Smooth muscle cell (in vitro differentiated cells): ENCODE measurements around the gene ATG2A. TPM values are rescaled to one million over a fixed set of nuclear protein-coding genes. Genes with fewer than 3 reads are reported as not detected.
A peak's percentile ranks its signal among the peaks of the same experiment; 100 is the strongest.

Experiments used
- DNase-seq: peaks from one replicate; lab custom pipeline; 2025; ENCODE audit not compliant: unreplicated experiment; lab: John Stamatoyannopoulos, UW
- H2AFZ ChIP-seq: fragments of 200-600 bp; sonication (generic); 2 replicates; pipeline ENCODE4 v1.6.0; 2016; ENCODE audit warnings: antibody characterized with exemption, low read depth, mild to moderate bottlenecking
- H3F3A ChIP-seq: fragments of 200-600 bp; sonication (generic); 2 replicates; pipeline ENCODE4 v1.6.0; 2017; ENCODE audit warnings: antibody characterized with exemption, low read depth
- H3K27ac ChIP-seq: fragments of 200-600 bp; sonication (generic); 2 replicates; pipeline ENCODE4 v1.5.1; 2016; ENCODE audit warnings: low read depth, mild to moderate bottlenecking
- H3K27me3 ChIP-seq: fragments of 200-600 bp; sonication (generic); 2 replicates; pipeline ENCODE4 v1.6.1; 2016; ENCODE audit warnings: low read depth, mild to moderate bottlenecking
- H3K36me3 ChIP-seq: fragments of 200-600 bp; sonication (generic); 2 replicates; pipeline ENCODE4 v1.5.1; 2016; ENCODE audit warnings: low read depth
- H3K4me1 ChIP-seq: fragments of 200-600 bp; sonication (generic); 2 replicates; pipeline ENCODE4 v1.5.1; 2016; ENCODE audit warnings: low read depth
- H3K4me2 ChIP-seq: fragments of 200-600 bp; sonication (generic); 2 replicates; pipeline ENCODE4 v1.6.0; 2016; ENCODE audit warnings: mild to moderate bottlenecking
- H3K4me3 ChIP-seq: fragments of 200-600 bp; sonication (generic); 2 replicates; pipeline ENCODE4 v1.5.1; 2016; ENCODE audit warnings: mild to moderate bottlenecking
- H3K79me2 ChIP-seq: fragments of 200-600 bp; sonication (generic); 2 replicates; pipeline ENCODE4 v1.6.0; 2016; ENCODE audit warnings: low read depth, mild to moderate bottlenecking
- H3K9ac ChIP-seq: fragments of 200-600 bp; sonication (generic); 2 replicates; pipeline ENCODE4 v1.6.0; 2016; ENCODE audit warnings: low read depth
- H3K9me3 ChIP-seq: fragments of 200-600 bp; sonication (generic); replicated peaks from 2 replicates; pipeline ENCODE4 v1.5.1; 2016; ENCODE audit warnings: low read depth
- H4K20me1 ChIP-seq: fragments of 200-600 bp; sonication (generic); 2 replicates; pipeline ENCODE4 v1.6.0; 2016; ENCODE audit warnings: low read depth
- CTCF ChIP-seq: fragments of 200-600 bp; sonication (generic); IDR thresholded peaks from 2 replicates; pipeline ENCODE4 v1.5.1; 2017; ENCODE audit warnings: borderline replicate concordance, mild to moderate bottlenecking, antibody characterized with exemption; ENCODE audit not compliant: insufficient read depth, poor library complexity, severe bottlenecking
- WGBS: methylation state at CpG from one replicate; pipeline ENCODE4 v1.1.7; 2016; ENCODE audit warnings: low lambda C conversion rate; 5-methylcytosine and 5-hydroxymethylcytosine counted together
- polyA plus RNA-seq: library from polyadenylated mRNA; unstranded; fragments of >200 nt; fragmentation: Nextera tagmentation; extraction: Ambion mirVana; gene quantifications from 2 replicates; pipeline ENCODE4 v1.2.1, GENCODE V29; 2016
- total RNA-seq: library from RNA; depleted of rRNA; stranded (reverse); fragments of >200 nt; gene quantifications from 2 replicates; pipeline ENCODE4 v1.2.3, GENCODE V29; 2014

ATG2A gene
- total and polyA plus RNA-seq, 2 experiments from 2014 or later, result 4.9 to 6.2 TPM

- 94% methylated on average over 19 of the region's 19 CpGs for WGBS
- H2AFZ ChIP-seq, result no peak overlapping the region
- no peaks in the 10 kb centered on the region for H3K79me2 ChIP-seq
- no peaks in the 10 kb centered on the region for H3K4me1 ChIP-seq
- H3K27me3 ChIP-seq, result no peaks in the 10 kb centered on the region
- H4K20me1 ChIP-seq, result peaks cover 8% of the 10 kb centered on the region
- H3K9me3 ChIP-seq, result no peaks in the 10 kb centered on the region
- no peak for TF ChIP-seq CTCF
- peak overlapping the region; percentile 24 for H3K27ac ChIP-seq
- H3K36me3 ChIP-seq, result no peaks in the 10 kb centered on the region
- no peak for DNase-seq
- peaks cover 19% of the 10 kb centered on the region for H3F3A ChIP-seq
- H3K9ac ChIP-seq, result no peak overlapping the region
- H3K4me3 ChIP-seq, result no peak overlapping the region
- no peak overlapping the region for H3K4me2 ChIP-seq
Measured at GRCh38 chr11:64849598-64850356, 67.2 kb downstream of the ATG2A start.

DNA sequence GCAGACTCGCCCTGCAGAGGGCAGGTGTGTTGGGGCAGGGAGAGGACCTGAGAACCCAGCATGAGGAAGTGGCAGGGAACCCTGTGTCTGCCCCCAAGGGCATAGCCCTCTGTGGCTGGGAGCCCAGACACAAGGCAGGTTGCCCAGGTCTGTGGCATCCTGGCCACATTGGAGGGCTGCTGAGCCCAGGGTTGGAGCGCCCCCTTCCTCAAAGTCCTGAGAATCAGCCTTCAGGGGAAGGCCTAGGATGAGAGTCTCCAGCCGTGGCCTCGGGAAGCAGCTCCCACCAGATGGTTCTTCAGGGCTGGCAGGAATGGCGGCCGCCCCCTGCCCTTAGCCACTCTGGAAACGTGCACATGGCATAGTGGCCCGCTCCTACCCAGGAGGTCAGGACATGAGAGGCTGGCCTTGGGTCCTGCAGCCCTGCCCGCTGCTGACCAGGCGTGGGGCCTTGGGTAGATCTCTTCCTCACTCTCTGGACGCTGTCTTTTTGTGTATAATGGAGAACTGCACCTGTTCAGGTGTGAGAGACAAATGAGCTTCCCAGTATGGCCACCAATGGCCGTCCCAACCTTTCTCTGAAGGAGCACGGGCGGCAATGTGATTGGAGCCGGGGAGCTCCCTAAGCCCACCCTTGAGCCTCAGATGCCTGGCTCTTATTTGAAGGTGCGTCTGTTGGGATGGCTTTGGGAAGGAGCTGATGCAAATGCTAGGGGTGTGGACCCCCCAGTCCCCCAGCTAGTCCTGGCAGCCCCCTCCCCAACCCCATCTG lies 68.0 kb downstream of the ATG2A start:
- H3F3A ChIP-seq, result peaks cover 14% of the 10 kb centered on the region
- H3K4me1 ChIP-seq, result no peaks in the 10 kb centered on the region

DNA sequence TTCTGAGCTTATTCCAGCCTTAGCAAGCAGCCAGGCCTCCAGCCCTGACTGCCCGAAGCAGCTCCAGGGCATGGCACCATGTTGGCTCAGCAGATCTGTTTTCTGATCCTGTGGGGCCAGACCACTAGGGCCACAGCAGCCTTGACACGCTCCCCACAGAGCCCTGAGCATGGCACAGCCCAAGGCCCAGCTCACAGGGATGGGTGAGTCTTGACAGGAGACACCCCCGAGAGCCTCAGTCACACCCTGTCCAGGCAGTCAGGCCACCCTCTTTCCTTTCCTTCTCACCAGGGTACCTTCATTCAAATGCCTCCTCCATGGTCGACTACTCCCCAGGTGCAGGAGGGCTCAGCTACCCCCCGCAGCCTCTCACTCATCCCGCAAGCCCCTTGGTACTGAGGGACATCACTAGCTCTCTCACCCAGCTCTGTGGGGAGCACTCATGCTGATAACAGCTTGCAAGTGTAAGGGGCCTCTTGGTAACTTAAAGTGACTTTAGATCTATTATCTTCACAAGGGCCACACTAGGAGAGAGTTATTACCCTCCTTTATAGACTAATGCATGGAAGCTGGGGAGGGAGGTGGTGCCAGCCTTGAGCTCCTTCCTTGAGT lies 68.7 kb downstream of the ATG2A start:
- 94% methylated on average over 6 of the region's 6 CpGs for WGBS
- H3K27ac ChIP-seq, result no peak overlapping the region
- H3K9me3 ChIP-seq, result no peaks in the 10 kb centered on the region
- H3K4me3 ChIP-seq, result no peak overlapping the region
- no peaks in the 10 kb centered on the region for H3K36me3 ChIP-seq
- no peak overlapping the region for H3K9ac ChIP-seq
- H4K20me1 ChIP-seq, result peaks cover 1% of the 10 kb centered on the region
- H2AFZ ChIP-seq, result no peak overlapping the region
- no peaks in the 10 kb centered on the region for H3K79me2 ChIP-seq
- DNase-seq, result no peak
- no peak overlapping the region for H3K4me2 ChIP-seq
- H3F3A ChIP-seq, result peaks cover 14% of the 10 kb centered on the region
- peaks cover 1% of the 10 kb centered on the region for H3K4me1 ChIP-seq
- no peaks in the 10 kb centered on the region for H3K27me3 ChIP-seq
- TF ChIP-seq CTCF, result no peak

More for the DNA sequence above, 68.0 kb downstream of the ATG2A start:
- DNase-seq, result no peak
- Histone ChIP-seq H3K4me3 (no peak overlapping the region), H4K20me1 (peaks cover 5% of the 10 kb centered on the region), H3K27ac (no peak overlapping the region), H3K79me2 (no peaks in the 10 kb centered on the region), H2AFZ (no peak overlapping the region), H3K27me3 (no peaks in the 10 kb centered on the region), H3K4me2 (no peak overlapping the region), H3K9ac (no peak overlapping the region), H3K36me3 (no peaks in the 10 kb centered on the region), H3K9me3 (no peaks in the 10 kb centered on the region)
- WGBS, result 87% methylated on average over 15 of the region's 16 CpGs
- TF ChIP-seq CTCF, result no peak
